Coronary artery (tissue), 2 donors: ENCODE measurements around the gene DCLK1.

ENCODE experiments used
- DNase-seq: peaks from one replicate; pipeline ENCODE4 v3.0.0-alpha.2; 2017; ENCODE audit warnings: low spot score
- H3K27ac ChIP-seq, 2 donors: fragments of 200-600 bp; sonication (generic); one replicate each; pipeline ENCODE4 v1.5.1; 2016 to 2019
- H3K4me3 ChIP-seq: fragments of 200-600 bp; sonication (generic); 2 replicates; pipeline ENCODE4 v1.5.1; 2016; ENCODE audit warnings: mild to moderate bottlenecking, moderate library complexity
- TF ChIP-seq, protein P1 (sequence below): fragments of 200-600 bp; sonication (generic); IDR thresholded peaks from one replicate; pipeline ENCODE4 v1.5.1; 2019; ENCODE audit warnings: antibody characterized with exemption

The DCLK1 gene

GRCh38 chr13:36163286-36163685 is 32.1 kb upstream of the DCLK1 start:
- Histone ChIP-seq H3K27ac (no peak overlapping the region), H3K4me3 (no peak overlapping the region)
- TF ChIP-seq, protein P1, sequence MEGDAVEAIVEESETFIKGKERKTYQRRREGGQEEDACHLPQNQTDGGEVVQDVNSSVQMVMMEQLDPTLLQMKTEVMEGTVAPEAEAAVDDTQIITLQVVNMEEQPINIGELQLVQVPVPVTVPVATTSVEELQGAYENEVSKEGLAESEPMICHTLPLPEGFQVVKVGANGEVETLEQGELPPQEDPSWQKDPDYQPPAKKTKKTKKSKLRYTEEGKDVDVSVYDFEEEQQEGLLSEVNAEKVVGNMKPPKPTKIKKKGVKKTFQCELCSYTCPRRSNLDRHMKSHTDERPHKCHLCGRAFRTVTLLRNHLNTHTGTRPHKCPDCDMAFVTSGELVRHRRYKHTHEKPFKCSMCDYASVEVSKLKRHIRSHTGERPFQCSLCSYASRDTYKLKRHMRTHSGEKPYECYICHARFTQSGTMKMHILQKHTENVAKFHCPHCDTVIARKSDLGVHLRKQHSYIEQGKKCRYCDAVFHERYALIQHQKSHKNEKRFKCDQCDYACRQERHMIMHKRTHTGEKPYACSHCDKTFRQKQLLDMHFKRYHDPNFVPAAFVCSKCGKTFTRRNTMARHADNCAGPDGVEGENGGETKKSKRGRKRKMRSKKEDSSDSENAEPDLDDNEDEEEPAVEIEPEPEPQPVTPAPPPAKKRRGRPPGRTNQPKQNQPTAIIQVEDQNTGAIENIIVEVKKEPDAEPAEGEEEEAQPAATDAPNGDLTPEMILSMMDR, result no peak
- DNase-seq, result no peak

- TF ChIP-seq, protein P1, result no peak
- DNase-seq, result no peak
- H3K27ac ChIP-seq, result no peak overlapping the region
- no peak overlapping the region for H3K4me3 ChIP-seq
These were observed 29.1 kb upstream of the DCLK1 start for GRCh38 chr13:36160297-36160696.

DNA sequence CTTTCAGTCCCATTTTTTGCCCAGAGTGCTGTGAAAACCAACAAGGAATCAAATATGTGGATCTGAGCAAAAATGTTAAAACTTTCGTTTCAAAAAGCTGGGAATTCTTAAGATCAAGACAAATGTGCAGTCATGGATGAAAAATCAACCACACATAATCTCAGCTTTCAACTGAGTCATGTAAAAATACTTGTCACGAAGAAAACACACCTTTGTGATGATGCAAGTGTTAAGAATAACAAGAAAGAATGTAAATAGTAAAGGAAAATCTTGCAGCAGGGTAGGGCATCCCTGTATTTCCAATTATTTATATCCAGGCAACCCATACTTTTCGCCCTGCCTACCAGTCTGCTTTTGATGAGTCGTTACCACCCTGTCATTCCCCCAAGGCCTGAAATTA is 27.4 kb upstream of the DCLK1 start:
- Histone ChIP-seq H3K4me3 (no peak overlapping the region), H3K27ac (no peak overlapping the region)
- no peak for DNase-seq
- TF ChIP-seq, protein P1, result no peak

DNA sequence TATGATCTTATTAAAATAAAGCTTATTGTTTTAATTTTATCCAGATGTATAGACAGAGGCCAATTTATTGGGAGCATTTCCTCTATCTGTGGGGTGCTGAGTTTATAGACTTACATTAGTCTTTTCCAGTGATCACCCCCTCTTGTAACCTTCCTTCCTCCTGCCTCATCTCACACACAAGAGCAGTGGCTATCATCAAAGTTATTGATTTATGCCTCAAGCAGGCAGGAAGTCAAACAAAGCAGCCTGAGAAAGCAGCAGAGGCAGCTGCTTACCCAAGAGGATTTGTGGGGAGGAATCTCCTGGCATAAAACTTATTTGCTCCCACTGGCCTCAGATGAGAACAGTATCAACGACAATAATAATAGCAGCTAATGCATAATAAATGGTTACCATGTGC is 26.3 kb upstream of the DCLK1 start:
- Histone ChIP-seq H3K27ac (no peak overlapping the region), H3K4me3 (no peak overlapping the region)
- no peak for DNase-seq
- TF ChIP-seq, protein P1, result no peak

GRCh38 chr13:36154567-36155291 is 23.5 kb upstream of the DCLK1 start:
- H3K4me3 ChIP-seq, result peak overlapping the region; percentile 70
- H3K27ac ChIP-seq, result no peak overlapping the region
- no peak for DNase-seq

GRCh38 chr13:36151591-36151990 is 20.4 kb upstream of the DCLK1 start:
- H3K4me3 ChIP-seq, result no peak overlapping the region
- no peak for DNase-seq
- TF ChIP-seq, protein P1, result no peak
- no peak overlapping the region for H3K27ac ChIP-seq

More at GRCh38 chr13:36154567-36155291, 23.5 kb upstream of the DCLK1 start:
- TF ChIP-seq, protein P1, result no peak

DNA sequence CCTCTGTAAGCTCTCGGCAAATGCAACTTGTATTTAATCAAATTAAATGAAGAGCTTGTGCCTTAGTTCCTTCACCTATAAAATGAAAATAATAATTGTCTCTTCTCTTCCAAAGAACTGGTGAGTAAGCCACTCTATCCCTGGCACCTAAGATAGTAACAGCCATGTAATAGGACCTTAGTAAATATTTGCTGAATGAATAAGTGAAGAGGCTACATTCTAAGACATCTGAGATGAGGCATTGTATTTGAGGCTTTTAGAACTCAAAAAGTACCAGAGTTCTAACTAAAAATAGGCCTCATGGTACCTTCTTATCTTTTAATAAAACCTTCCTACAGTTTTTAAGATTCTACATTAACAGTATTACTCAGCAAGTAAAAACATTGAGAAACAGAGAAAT is 17.3 kb upstream of the DCLK1 start:
- TF ChIP-seq, protein P1, result no peak
- H3K4me3 ChIP-seq, result no peak overlapping the region
- no peak for DNase-seq
- H3K27ac ChIP-seq, result no peak overlapping the region
